Ishikawa (cell line): ENCODE measurements around the gene ZCCHC7.

Experiments used
- CEBPB ChIP-seq: IDR thresholded peaks from 2 replicates; pipeline ENCODE4 v1.6.1; 2012
- EGR1 ChIP-seq: IDR thresholded peaks from 2 replicates; pipeline ENCODE4 v1.6.1; 2012
- EP300 ChIP-seq: IDR thresholded peaks from 2 replicates; pipeline ENCODE4 v1.6.1; 2012; ENCODE audit warnings: borderline replicate concordance
- FOXM1 ChIP-seq: IDR thresholded peaks from 2 replicates; pipeline ENCODE4 v1.6.1; 2012; ENCODE audit warnings: low read depth, borderline replicate concordance
- MAX ChIP-seq: IDR thresholded peaks from 2 replicates; pipeline ENCODE4 v1.6.1; 2012
- NFIC ChIP-seq: IDR thresholded peaks from 2 replicates; pipeline ENCODE4 v1.6.1; 2012
- RAD21 ChIP-seq: IDR thresholded peaks from 2 replicates; pipeline ENCODE4 v1.6.1; 2012; ENCODE audit warnings: low read depth
- TAF1 ChIP-seq: IDR thresholded peaks from 2 replicates; pipeline ENCODE4 v1.6.1; 2012; ENCODE audit warnings: low read depth, mild to moderate bottlenecking
- TEAD4 ChIP-seq: IDR thresholded peaks from 2 replicates; pipeline ENCODE4 v1.6.1; 2012
- USF1 ChIP-seq: IDR thresholded peaks from 2 replicates; pipeline ENCODE4 v1.6.1; 2012
- YY1 ChIP-seq: IDR thresholded peaks from 2 replicates; pipeline ENCODE4 v1.6.1; 2012; ENCODE audit warnings: low read depth

GRCh38 chr9:37236822-37237221 lies 116.4 kb downstream of the ZCCHC7 start:
- TF ChIP-seq MAX (no peak), RAD21 (no peak), NFIC (no peak), YY1 (no peak), USF1 (no peak), EP300 (no peak), TEAD4 (no peak), CEBPB (no peak), EGR1 (no peak), TAF1 (no peak), FOXM1 (no peak)
